Measurements from ENCODE around the gene MYCBP2. TPM values are rescaled to one million over a fixed set of nuclear protein-coding genes. Genes with fewer than 3 reads are reported as not detected.

MYCBP2 gene
- total RNA-seq, 1 donor from 2014 or later = 61.1 TPM

DNA sequence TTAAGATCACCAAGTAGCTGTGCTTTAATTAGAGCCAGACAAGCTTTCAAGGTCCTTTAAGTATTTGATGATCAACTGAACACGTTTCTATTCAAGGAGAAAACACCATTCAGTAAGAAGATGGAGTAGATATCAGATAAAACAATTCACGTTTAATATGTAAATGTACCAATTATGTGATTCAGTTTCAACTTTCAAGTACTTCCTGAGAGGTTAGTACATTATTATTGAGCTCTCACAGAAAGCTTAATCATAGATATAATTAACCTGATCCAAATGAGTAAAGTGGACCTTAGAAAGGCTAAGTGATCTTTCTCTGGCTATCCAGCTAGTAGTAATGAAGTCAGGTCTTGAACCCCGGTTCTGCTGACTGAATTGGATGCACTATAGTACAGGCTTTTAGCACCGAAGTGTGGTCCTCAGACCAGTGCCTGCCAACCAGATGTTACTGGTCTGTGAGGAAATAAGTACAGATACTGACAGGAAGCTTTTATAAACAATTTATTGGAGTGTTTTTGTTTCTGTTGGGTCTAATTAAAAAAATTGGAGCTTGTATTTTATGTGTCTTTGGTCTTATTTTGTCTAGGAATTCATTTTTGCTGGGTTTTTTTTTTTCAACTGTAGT, 324.8 kb downstream of the MYCBP2 start:
- Histone ChIP-seq H3K27me3 (ENCODE audit: control insufficient read depth in 3 of 3, insufficient read depth in 3 of 3, low read length in 3 of 3) (no peaks in the 10 kb centered on the region), H3K9me3 (ENCODE audit: control insufficient read depth in 3 of 3, low read length in 3 of 3) (no peaks in the 10 kb centered on the region), H3K9ac (ENCODE audit: low read depth in 1 of 3, low read length in 3 of 3) (no peak overlapping the region), H3K36me3 (ENCODE audit: control insufficient read depth in 3 of 3, insufficient read depth in 3 of 3, low read length in 3 of 3) (peaks cover 6 to 25% (median 19%) of the 10 kb centered on the region in 3 donors), H3K27ac (ENCODE audit: low read depth, low read length) (no peak overlapping the region), H3K4me1 (ENCODE audit: control insufficient read depth in 3 of 3, insufficient read depth in 3 of 3, low read length in 3 of 3) (peaks cover 0 to 9% (median 1%) of the 10 kb centered on the region in 3 donors), H3K4me3 (ENCODE audit: low read length in 3 of 3) (no peak overlapping the region)

DNA sequence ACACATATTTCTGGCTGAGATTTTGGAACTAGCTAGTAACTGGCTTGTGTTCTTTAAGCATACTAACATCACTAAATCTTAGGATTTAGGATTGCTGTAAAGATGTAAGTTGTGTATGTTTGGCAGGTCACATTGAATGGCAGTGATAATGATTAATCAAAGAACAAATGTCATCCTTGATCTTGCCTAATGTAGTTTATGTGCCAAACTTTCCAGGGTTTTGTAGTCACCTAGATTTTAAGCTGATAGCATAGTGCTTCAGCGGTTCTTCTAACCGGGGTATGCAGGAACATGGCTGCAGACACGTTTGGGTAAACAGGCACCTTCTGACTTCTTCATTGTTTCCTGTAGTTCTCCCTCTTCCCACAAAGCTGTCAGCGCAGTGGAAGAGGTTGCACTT, 325.4 kb downstream of the MYCBP2 start:
- peaks cover 0 to 8% (median 0%) of the 10 kb centered on the region in 3 donors for H3K4me1 ChIP-seq (ENCODE audit: control insufficient read depth in 3 of 3, insufficient read depth in 3 of 3, low read length in 3 of 3)
- H3K9ac ChIP-seq (ENCODE audit: low read depth in 1 of 3, low read length in 3 of 3) = no peak overlapping the region
- no peaks in the 10 kb centered on the region for H3K9me3 ChIP-seq (ENCODE audit: control insufficient read depth in 3 of 3, low read length in 3 of 3)
- H3K36me3 ChIP-seq (ENCODE audit: control insufficient read depth in 3 of 3, insufficient read depth in 3 of 3, low read length in 3 of 3) = peaks cover 5 to 24% (median 18%) of the 10 kb centered on the region in 3 donors
- H3K4me3 ChIP-seq (ENCODE audit: low read length in 3 of 3) = no peak overlapping the region
- no peak overlapping the region for H3K27ac ChIP-seq (ENCODE audit: low read depth, low read length)
- no peaks in the 10 kb centered on the region for H3K27me3 ChIP-seq (ENCODE audit: control insufficient read depth in 3 of 3, insufficient read depth in 3 of 3, low read length in 3 of 3)

DNA sequence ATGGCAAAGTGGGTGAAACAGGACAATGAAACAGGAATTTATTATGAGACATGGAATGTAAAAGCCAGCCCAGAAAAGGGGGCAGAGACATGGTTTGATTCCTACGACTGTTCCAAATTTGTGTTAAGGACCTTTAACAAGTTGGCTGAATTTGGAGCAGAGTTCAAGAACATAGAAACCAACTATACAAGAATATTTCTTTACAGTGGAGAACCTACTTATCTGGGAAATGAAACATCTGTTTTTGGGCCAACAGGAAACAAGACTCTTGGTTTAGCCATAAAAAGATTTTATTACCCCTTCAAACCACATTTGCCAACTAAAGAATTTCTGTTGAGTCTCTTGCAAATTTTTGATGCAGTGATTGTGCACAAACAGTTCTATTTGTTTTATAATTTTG, 326.4 kb downstream of the MYCBP2 start:
- Histone ChIP-seq H3K4me1 (ENCODE audit: control insufficient read depth in 3 of 3, insufficient read depth in 3 of 3, low read length in 3 of 3) (peaks cover 0 to 6% (median 0%) of the 10 kb centered on the region in 3 donors), H3K4me3 (ENCODE audit: low read length in 3 of 3) (no peak overlapping the region), H3K27me3 (ENCODE audit: control insufficient read depth in 3 of 3, insufficient read depth in 3 of 3, low read length in 3 of 3) (no peaks in the 10 kb centered on the region), H3K9ac (ENCODE audit: low read depth in 1 of 3, low read length in 3 of 3) (no peak overlapping the region), H3K27ac (ENCODE audit: low read depth, low read length) (no peak overlapping the region), H3K9me3 (ENCODE audit: control insufficient read depth in 3 of 3, low read length in 3 of 3) (no peaks in the 10 kb centered on the region), H3K36me3 (ENCODE audit: control insufficient read depth in 3 of 3, insufficient read depth in 3 of 3, low read length in 3 of 3) (peaks cover 5 to 29% (median 23%) of the 10 kb centered on the region in 3 donors)

Other genes starting within 250 kb of the MYCBP2 start
- not detected for gene SCEL, start 208.6 kb upstream of the MYCBP2 start, total RNA-seq

All from skeletal muscle tissue (tissue), 4 donors.